PFSK-1 (cell line): ENCODE measurements around the gene RAD51.

ENCODE experiments used
- FOXP2 ChIP-seq: optimal IDR thresholded peaks from 2 replicates; pipeline ENCODE3; 2011; ENCODE audit warnings: borderline replicate concordance, control low read depth, inconsistent platforms; ENCODE audit not compliant: insufficient read depth; ENCODE audit errors: extremely low read length, extremely low read depth
- POLR2AphosphoS5 ChIP-seq: IDR thresholded peaks from 2 replicates; pipeline ENCODE4 v1.6.1; 2012; ENCODE audit warnings: low read depth, mild to moderate bottlenecking, control low read depth, low read length, moderate library complexity
- REST ChIP-seq, 2 experiments: IDR thresholded peaks; 2 replicates each; pipeline versions ENCODE4 v1.6.1 to v1.8.0; 2011 to 2012; ENCODE audit warnings: low read depth in 2 of 2, low read length in 2 of 2, control low read depth in 1 of 2, inconsistent platforms in 1 of 2, mild to moderate bottlenecking in 1 of 2, moderate library complexity in 1 of 2; ENCODE audit not compliant: insufficient read depth in 1 of 2
- SIN3A ChIP-seq: IDR thresholded peaks from 2 replicates; pipeline ENCODE4 v1.6.1; 2012; ENCODE audit warnings: mild to moderate bottlenecking, low read length, moderate library complexity, borderline replicate concordance; ENCODE audit not compliant: insufficient read depth
- TAF1 ChIP-seq: IDR thresholded peaks from 2 replicates; pipeline ENCODE4 v1.6.1; 2012; ENCODE audit warnings: low read length, control low read depth, borderline replicate concordance; ENCODE audit not compliant: insufficient read depth

The RAD51 gene

GRCh38 chr15:40747685-40748631, 53.0 kb downstream of the RAD51 start:
- TF ChIP-seq REST (IDR thresholded peaks at IDR 0.05; ENCODE audit: insufficient read depth in 1 of 2, low read depth in 2 of 2, low read length in 2 of 2) (no peak), SIN3A (no peak), TAF1 (no peak), POLR2AphosphoS5 (no peak)

DNA sequence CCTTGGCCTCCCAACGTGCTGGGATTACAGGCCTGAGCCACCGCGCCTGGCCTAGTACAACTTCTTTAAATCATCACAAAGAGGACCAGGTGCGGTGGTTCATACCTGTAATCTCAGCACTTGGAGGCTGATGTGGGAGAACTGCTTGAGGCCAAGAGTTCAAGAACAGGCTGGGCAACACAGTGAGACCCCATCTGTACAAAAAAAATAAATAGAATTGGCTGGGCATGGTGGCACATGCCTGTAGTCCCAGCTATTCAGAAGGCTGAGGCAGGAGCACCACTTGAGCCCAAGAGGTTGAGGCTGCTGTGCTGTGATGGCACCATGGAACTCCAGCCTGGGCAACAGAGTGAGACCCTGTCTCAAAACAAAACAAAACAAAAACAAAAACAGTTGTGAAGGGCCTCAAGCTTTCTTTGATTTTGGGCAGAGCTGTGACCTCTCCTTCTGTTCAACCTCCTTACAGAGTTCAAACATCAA, 54.2 kb downstream of the RAD51 start:
- TF ChIP-seq FOXP2 (no peak), POLR2AphosphoS5 (no peak), TAF1 (no peak), REST (IDR thresholded peaks at IDR 0.05; ENCODE audit: insufficient read depth in 1 of 2, low read depth in 2 of 2, low read length in 2 of 2) (no peak), SIN3A (no peak)

DNA sequence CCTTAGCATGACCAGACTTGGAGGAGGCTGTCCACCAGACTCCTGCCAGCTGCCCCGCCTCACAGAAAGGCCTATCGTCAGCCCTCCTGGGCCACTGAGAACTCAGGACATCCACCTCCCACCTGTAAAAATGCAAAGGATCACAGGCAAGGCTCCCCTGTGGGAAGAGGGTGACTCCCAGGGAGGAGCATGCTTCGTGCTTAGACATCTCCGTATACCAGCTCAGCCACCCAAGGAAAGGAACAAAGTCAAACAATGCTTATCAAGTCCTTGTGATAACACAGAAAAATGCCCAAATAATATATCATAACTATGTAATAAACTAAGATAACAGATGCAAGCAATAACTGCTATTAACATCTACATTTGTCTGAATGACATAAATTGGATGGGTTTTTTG, 55.9 kb downstream of the RAD51 start:
- TF ChIP-seq REST (IDR thresholded peaks at IDR 0.05; ENCODE audit: insufficient read depth in 1 of 2, low read depth in 2 of 2, low read length in 2 of 2): no peak
- TF ChIP-seq FOXP2: no peak
- TF ChIP-seq TAF1: no peak
- no peak for TF ChIP-seq SIN3A
- TF ChIP-seq POLR2AphosphoS5: no peak

- TF ChIP-seq FOXP2 (no peak), REST (IDR thresholded peaks at IDR 0.05; ENCODE audit: insufficient read depth in 1 of 2, low read depth in 2 of 2, low read length in 2 of 2) (no peak), SIN3A (no peak), TAF1 (no peak), POLR2AphosphoS5 (no peak)
Observed at GRCh38 chr15:40751745-40752144, 56.8 kb downstream of the RAD51 start.
